SK-N-SH (cell line): Measurements from ENCODE around the gene HIPK2. TPM values are rescaled to one million over a fixed set of nuclear protein-coding genes. Genes with fewer than 3 reads are reported as not detected.

Experiments
- CTCF ChIA-PET: fragments of 300-600, 350-600 bp; formaldehyde crosslinking; extraction: SDS; loops from one replicate; lab custom pipeline; 2021; lab: Yijun Ruan, JAX
- POLR2A ChIA-PET: fragments of 350-600 bp; sonication (Branson Sonifier 250); formaldehyde crosslinking; extraction: SDS; loops from one replicate; lab custom pipeline; 2020; ENCODE audit warnings: antibody characterized with exemption, inconsistent platforms; lab: Yijun Ruan, JAX
- DNase-seq: peaks from one replicate; pipeline ENCODE4 v3.0.0; 2012
- H2AFZ ChIP-seq: fragments of 200-600 bp; sonication (generic); 2 replicates; pipeline ENCODE4 v1.8.1; 2016; ENCODE audit warnings: antibody characterized with exemption, mild to moderate bottlenecking, low read depth
- H3F3A ChIP-seq: fragments of 200-600 bp; sonication (generic); replicated peaks from 2 replicates; pipeline ENCODE3; 2016; ENCODE audit warnings: antibody characterized with exemption, mild to moderate bottlenecking; ENCODE audit not compliant: insufficient read depth
- H3K27ac ChIP-seq, 2 experiments: fragments of 200-500 bp in 1 of 2; fragments of 200-600 bp in 1 of 2; sonication (Bioruptor generic) in 1 of 2; sonication (generic), shearing (Covaris generic) in 1 of 2; 2 replicates each; pipeline versions ENCODE4 v1.5.1 to v1.6.1; 2014 to 2016; ENCODE audit warnings: low read depth in 2 of 2, inconsistent platforms in 1 of 2, low read length in 1 of 2, mild to moderate bottlenecking in 1 of 2, mixed read lengths in 1 of 2
- H3K27me3 ChIP-seq: fragments of 200-600 bp; sonication (generic), shearing (Covaris generic); 2 replicates; pipeline ENCODE4 v1.6.1; 2016; ENCODE audit warnings: mixed run types; ENCODE audit not compliant: insufficient read depth
- H3K36me3 ChIP-seq, 2 experiments: fragments of 200-500 bp in 1 of 2; fragments of 200-600 bp in 1 of 2; sonication (Bioruptor generic) in 1 of 2; sonication (generic) in 1 of 2; replicated peaks in 1 of 2; 2 replicates each; pipeline versions ENCODE3 to v1.5.1; 2014 to 2016; ENCODE audit warnings: low read length in 1 of 2, mild to moderate bottlenecking in 1 of 2; ENCODE audit not compliant: insufficient read depth in 2 of 2, control insufficient read depth in 1 of 2
- H3K4me1 ChIP-seq, 2 experiments: fragments of 200-500 bp in 1 of 2; fragments of 200-600 bp in 1 of 2; sonication (Bioruptor generic) in 1 of 2; sonication (generic), shearing (Covaris generic) in 1 of 2; 2 replicates each; pipeline versions ENCODE4 v1.5.1 to v1.6.1; 2014 to 2016; ENCODE audit warnings: low read depth in 1 of 2, low read length in 1 of 2, mixed run types in 1 of 2; ENCODE audit not compliant: insufficient read depth in 2 of 2, control insufficient read depth in 1 of 2
- H3K4me2 ChIP-seq: fragments of 200-600 bp; sonication (generic), shearing (Covaris generic); 2 replicates; pipeline ENCODE4 v1.6.1; 2017; ENCODE audit warnings: mixed run types
- H3K4me3 ChIP-seq, 2 experiments: fragments of 200-500 bp in 1 of 2; fragments of 200-600 bp in 1 of 2; sonication (Bioruptor generic) in 1 of 2; sonication (generic), shearing (Covaris generic) in 1 of 2; 2 replicates each; pipeline versions ENCODE4 v1.5.1 to v1.8.1; 2014 to 2016; ENCODE audit warnings: low read depth in 2 of 2, inconsistent platforms in 1 of 2, low read length in 1 of 2, mild to moderate bottlenecking in 1 of 2, mixed read lengths in 1 of 2, moderate library complexity in 1 of 2
- H3K79me2 ChIP-seq: fragments of 200-600 bp; sonication (generic); 2 replicates; pipeline ENCODE4 v1.8.1; 2017; ENCODE audit warnings: mild to moderate bottlenecking; ENCODE audit not compliant: insufficient read depth
- H3K9ac ChIP-seq: fragments of 200-600 bp; sonication (generic); 2 replicates; pipeline ENCODE4 v1.6.1; 2017; ENCODE audit warnings: mixed run types
- H3K9me2 ChIP-seq: fragments of 200-600 bp; sonication (generic); 2 replicates; pipeline ENCODE4 v1.6.1; 2017; ENCODE audit warnings: mixed run types
- H3K9me3 ChIP-seq: fragments of 200-600 bp; sonication (generic); 2 replicates; pipeline ENCODE4 v1.6.1; 2017; ENCODE audit warnings: mixed run types, mild to moderate bottlenecking, moderate library complexity
- H4K20me1 ChIP-seq: fragments of 200-600 bp; sonication (generic); 2 replicates; pipeline ENCODE4 v1.6.1; 2017; ENCODE audit warnings: mild to moderate bottlenecking, mixed run types; ENCODE audit not compliant: insufficient read depth
- CHD2 ChIP-seq: fragments of 150-350 bp; IDR thresholded peaks from 2 replicates; pipeline ENCODE4 v1.6.1; 2018; ENCODE audit warnings: low read length; ENCODE audit not compliant: partially characterized antibody
- CTCF ChIP-seq: fragments of 200-600 bp; sonication (generic); IDR thresholded peaks from 2 replicates; pipeline ENCODE4 v1.6.1; 2017; ENCODE audit warnings: antibody characterized with exemption, mild to moderate bottlenecking, moderate library complexity
- EZH2phosphoT487 ChIP-seq: fragments of 200-600 bp; sonication (generic); IDR thresholded peaks from 2 replicates; pipeline ENCODE4 v1.6.1; 2017; ENCODE audit warnings: low read depth, mixed run types, mild to moderate bottlenecking, antibody characterized with exemption, moderate library complexity, borderline replicate concordance
- IRF3 ChIP-seq: fragments of 150-350 bp; IDR thresholded peaks from 2 replicates; pipeline ENCODE4 v1.6.1; 2016; ENCODE audit warnings: mild to moderate bottlenecking, low read depth, low read length
- JUND ChIP-seq: IDR thresholded peaks from 2 replicates; pipeline ENCODE4 v1.4.0; 2012
- MEF2A ChIP-seq: IDR thresholded peaks from 2 replicates; pipeline ENCODE4 v1.4.0; 2012; ENCODE audit warnings: low read depth, borderline replicate concordance
- NFIC ChIP-seq: IDR thresholded peaks from 2 replicates; pipeline ENCODE4 v1.4.0; 2012; ENCODE audit warnings: borderline replicate concordance
- NRF1 ChIP-seq: IDR thresholded peaks from 2 replicates; pipeline ENCODE4 v1.6.1; 2012; ENCODE audit warnings: low read depth, mild to moderate bottlenecking, low read length
- RXRA ChIP-seq: IDR thresholded peaks from 2 replicates; pipeline ENCODE4 v1.4.0; 2012; ENCODE audit warnings: low read depth, mild to moderate bottlenecking, borderline replicate concordance
- TCF12 ChIP-seq: IDR thresholded peaks from 2 replicates; pipeline ENCODE4 v1.4.0; 2012
- TEAD4 ChIP-seq: IDR thresholded peaks from 2 replicates; pipeline ENCODE4 v1.4.0; 2012; ENCODE audit warnings: mild to moderate bottlenecking, borderline replicate concordance; ENCODE audit not compliant: insufficient read depth
- USF2 ChIP-seq: fragments of 150-350 bp; IDR thresholded peaks from 2 replicates; pipeline ENCODE4 v1.6.1; 2017; ENCODE audit warnings: antibody characterized with exemption, low read length, low read depth, borderline replicate concordance
- YY1 ChIP-seq: IDR thresholded peaks from 2 replicates; pipeline ENCODE4 v1.4.0; 2012; ENCODE audit warnings: low read depth, mild to moderate bottlenecking
- WGBS: methylation state at CpG from one replicate; pipeline ENCODE4 v1.1.6; 2017; ENCODE audit warnings: low lambda C conversion rate; 5-methylcytosine and 5-hydroxymethylcytosine counted together
- polyA plus RNA-seq, 3 experiments: library from polyadenylated mRNA; depleted of rRNA; stranded (reverse); fragments of >200 nt; gene quantifications; 2 replicates each; pipeline ENCODE4 v1.2.3, GENCODE V29; 2012
- TF ChIP-seq, protein P1 (sequence below): IDR thresholded peaks from 2 replicates; pipeline ENCODE4 v1.4.0; 2012; ENCODE audit warnings: low read depth, borderline replicate concordance

Gene HIPK2
- polyA plus RNA-seq, 1 of the 3 experiments (the other 2 are of a cell fraction) = 14.2 TPM

GRCh38 chr7:139744768-139745677 lies 32.8 kb downstream of the HIPK2 start:
- H4K20me1 ChIP-seq = peaks cover 100% of the 10 kb centered on the region
- H3K27me3 ChIP-seq = no peaks in the 10 kb centered on the region
- no peak overlapping the region for H3K4me2 ChIP-seq
- H3K4me1 ChIP-seq = peaks cover 37 to 53% of the 10 kb centered on the region in 2 experiments; a peak in 3 of 4 replicates
- H3K4me3 ChIP-seq = no peak overlapping the region
- no peak overlapping the region for H3K9ac ChIP-seq
- CTCF ChIA-PET = interaction anchor here (0.9 to 4.1 kb wide), 7 partner anchors 21 to 243 kb away, joined by 3 to 26 read pairs (median 4); partner anchors contain the start of gene HIPK2
- no peak overlapping the region for H2AFZ ChIP-seq
- no peak for DNase-seq
- peaks cover 3% of the 10 kb centered on the region for H3F3A ChIP-seq
- peaks cover 100% of the 10 kb centered on the region for H3K79me2 ChIP-seq
- H3K9me2 ChIP-seq = no peaks in the 10 kb centered on the region
- POLR2A ChIA-PET = interaction anchor here (1.1 kb wide), 1 partner anchor 17 kb away, joined by 5 read pairs; no protein-coding TSS in a partner anchor
- TF ChIP-seq CTCF (no peak), JUND (no peak), MEF2A (no peak), NRF1 (no peak), USF2 (no peak), TCF12 (no peak), RXRA (no peak), IRF3 (no peak), NFIC (no peak), TEAD4 (no peak), EZH2phosphoT487 (no peak), CHD2 (no peak), YY1 (no peak)
- TF ChIP-seq, protein P1, sequence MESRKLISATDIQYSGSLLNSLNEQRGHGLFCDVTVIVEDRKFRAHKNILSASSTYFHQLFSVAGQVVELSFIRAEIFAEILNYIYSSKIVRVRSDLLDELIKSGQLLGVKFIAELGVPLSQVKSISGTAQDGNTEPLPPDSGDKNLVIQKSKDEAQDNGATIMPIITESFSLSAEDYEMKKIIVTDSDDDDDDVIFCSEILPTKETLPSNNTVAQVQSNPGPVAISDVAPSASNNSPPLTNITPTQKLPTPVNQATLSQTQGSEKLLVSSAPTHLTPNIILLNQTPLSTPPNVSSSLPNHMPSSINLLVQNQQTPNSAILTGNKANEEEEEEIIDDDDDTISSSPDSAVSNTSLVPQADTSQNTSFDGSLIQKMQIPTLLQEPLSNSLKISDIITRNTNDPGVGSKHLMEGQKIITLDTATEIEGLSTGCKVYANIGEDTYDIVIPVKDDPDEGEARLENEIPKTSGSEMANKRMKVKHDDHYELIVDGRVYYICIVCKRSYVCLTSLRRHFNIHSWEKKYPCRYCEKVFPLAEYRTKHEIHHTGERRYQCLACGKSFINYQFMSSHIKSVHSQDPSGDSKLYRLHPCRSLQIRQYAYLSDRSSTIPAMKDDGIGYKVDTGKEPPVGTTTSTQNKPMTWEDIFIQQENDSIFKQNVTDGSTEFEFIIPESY = no peak
- H3K27ac ChIP-seq = peak overlapping the region in 1 of 2 experiments; percentile 62; a peak in 1 of 4 replicates
- H3K9me3 ChIP-seq = no peaks in the 10 kb centered on the region
- peaks cover under 1 to 6% of the 10 kb centered on the region in 2 experiments for H3K36me3 ChIP-seq
- 92% methylated on average over 18 of the region's 18 CpGs for WGBS
